CD4-positive, CD25-positive, alpha-beta regulatory T cell (primary cell): Measurements from ENCODE around the gene MAP4. TPM values are rescaled to one million over a fixed set of nuclear protein-coding genes. Genes with fewer than 3 reads are reported as not detected.

ENCODE experiments used
- ATAC-seq, 2 donors: fragments of 150-1000 bp; cut with Tn5 transposase; one replicate each; pipeline ENCODE4 v1.10.0; 2021; ENCODE audit warnings: low read depth in 2 of 2, moderate number of reproducible peaks in 2 of 2, moderate library complexity in 1 of 2
- DNase-seq, 3 donors: peaks; one replicate each; pipeline versions ENCODE4 v3.0.0 to v3.0.0-alpha.2; 2012 to 2022; ENCODE audit warnings: mixed read lengths in 1 of 3
- H3K27ac ChIP-seq: one replicate; pipeline ENCODE4 v1.7.0; 2013; ENCODE audit warnings: mild to moderate bottlenecking, low read length; ENCODE audit not compliant: insufficient read depth, poor library complexity, severe bottlenecking
- H3K27me3 ChIP-seq: one replicate; pipeline ENCODE4 v1.7.0; 2013; ENCODE audit warnings: low read length; ENCODE audit not compliant: control insufficient read depth, insufficient read depth
- H3K36me3 ChIP-seq: one replicate; pipeline ENCODE4 v1.7.0; 2013; ENCODE audit warnings: mild to moderate bottlenecking, low read length, moderate library complexity; ENCODE audit not compliant: control insufficient read depth, insufficient read depth
- H3K4me1 ChIP-seq: 2 replicates; pipeline ENCODE4 v1.7.0; 2013; ENCODE audit warnings: mild to moderate bottlenecking, low read length; ENCODE audit not compliant: insufficient read depth, control insufficient read depth, poor library complexity, severe bottlenecking
- H3K4me3 ChIP-seq: one replicate; pipeline ENCODE4 v1.7.0; 2013; ENCODE audit warnings: low read depth, mild to moderate bottlenecking, low read length, moderate library complexity
- H3K9me3 ChIP-seq, 2 experiments: 1 replicate in 1 of 2; 2 replicates in 1 of 2; pipeline ENCODE4 v1.7.0; 2013; ENCODE audit warnings: low read length in 2 of 2, mild to moderate bottlenecking in 1 of 2, moderate library complexity in 1 of 2; ENCODE audit not compliant: control insufficient read depth in 2 of 2
- H3K27ac Mint-ChIP-seq, 3 donors: one replicate each; pipeline ENCODE4 v1.8.0; 2020 to 2022; ENCODE audit warnings: mild to moderate bottlenecking in 3 of 3, mixed read lengths in 3 of 3, moderate library complexity in 2 of 3
- H3K27me3 Mint-ChIP-seq: one replicate; pipeline ENCODE4 v1.8.0; 2022; ENCODE audit warnings: mild to moderate bottlenecking, mixed read lengths
- H3K36me3 Mint-ChIP-seq: one replicate; pipeline ENCODE4 v1.8.0; 2020; ENCODE audit warnings: mixed read lengths
- H3K4me1 Mint-ChIP-seq, 4 donors: one replicate each; pipeline ENCODE4 v1.8.0; 2020 to 2022; ENCODE audit warnings: mixed read lengths in 4 of 4, mild to moderate bottlenecking in 1 of 4
- H3K4me3 Mint-ChIP-seq, 4 donors: one replicate each; pipeline ENCODE4 v1.8.0; 2020 to 2022; ENCODE audit warnings: mild to moderate bottlenecking in 4 of 4, mixed read lengths in 4 of 4, moderate library complexity in 3 of 4
- H3K9me3 Mint-ChIP-seq, 7 donors: one replicate each; pipeline ENCODE4 v1.8.0; 2020 to 2022; ENCODE audit warnings: mixed read lengths in 7 of 7, mild to moderate bottlenecking in 3 of 7, moderate library complexity in 2 of 7
- polyA plus RNA-seq, 4 donors: library from polyadenylated mRNA; unstranded; fragments of 300-500 nt; fragmentation: Illumina TruSeq; gene quantifications; one replicate each; pipeline ENCODE4 v1.2.3, GENCODE V29; 2021
- total RNA-seq: library from RNA; stranded (reverse); gene quantifications from one replicate; pipeline ENCODE4 v1.2.3, GENCODE V29; 2022

The MAP4 gene
- total and polyA plus RNA-seq, 5 donors from 2014 or later, result 17.0 to 123 (median 22.6) TPM

GRCh38 chr3:47901280-47901833 is 114.9 kb downstream of the MAP4 start:
- H3K27ac ChIP-seq, result no peak overlapping the region
- no peak overlapping the region for H3K4me3 Mint-ChIP-seq
- no peaks in the 10 kb centered on the region for H3K4me1 ChIP-seq
- no peaks in the 10 kb centered on the region for H3K27me3 ChIP-seq
- no peaks in the 10 kb centered on the region for H3K9me3 Mint-ChIP-seq
- no peak overlapping the region for H3K4me3 ChIP-seq
- H3K27ac Mint-ChIP-seq, result no peak overlapping the region
- ATAC-seq (no peak), DNase-seq (no peak)
- peaks cover 0 to 11% (median 7%) of the 10 kb centered on the region in 4 donors for H3K4me1 Mint-ChIP-seq
- peaks cover 24% of the 10 kb centered on the region for H3K36me3 Mint-ChIP-seq
- no peaks in the 10 kb centered on the region for H3K9me3 ChIP-seq
- H3K36me3 ChIP-seq, result no peaks in the 10 kb centered on the region
- H3K27me3 Mint-ChIP-seq, result no peaks in the 10 kb centered on the region

GRCh38 chr3:47899495-47900108 is 116.6 kb downstream of the MAP4 start:
- H3K27me3 Mint-ChIP-seq, result no peaks in the 10 kb centered on the region
- H3K36me3 Mint-ChIP-seq, result peaks cover 23% of the 10 kb centered on the region
- DNase-seq, result no peak
- H3K9me3 Mint-ChIP-seq, result no peaks in the 10 kb centered on the region
- peaks cover 0 to 14% (median 9%) of the 10 kb centered on the region in 4 donors for H3K4me1 Mint-ChIP-seq
- ATAC-seq, result no peak
- no peaks in the 10 kb centered on the region for H3K4me1 ChIP-seq
- H3K36me3 ChIP-seq, result peaks cover 4% of the 10 kb centered on the region
- peak overlapping the region in 1 of 3 donors; percentile 65 for H3K27ac Mint-ChIP-seq
- H3K9me3 ChIP-seq, result no peaks in the 10 kb centered on the region
- no peak overlapping the region for H3K4me3 ChIP-seq
- H3K27ac ChIP-seq, result no peak overlapping the region
- H3K4me3 Mint-ChIP-seq, result no peak overlapping the region
- no peaks in the 10 kb centered on the region for H3K27me3 ChIP-seq

DNA sequence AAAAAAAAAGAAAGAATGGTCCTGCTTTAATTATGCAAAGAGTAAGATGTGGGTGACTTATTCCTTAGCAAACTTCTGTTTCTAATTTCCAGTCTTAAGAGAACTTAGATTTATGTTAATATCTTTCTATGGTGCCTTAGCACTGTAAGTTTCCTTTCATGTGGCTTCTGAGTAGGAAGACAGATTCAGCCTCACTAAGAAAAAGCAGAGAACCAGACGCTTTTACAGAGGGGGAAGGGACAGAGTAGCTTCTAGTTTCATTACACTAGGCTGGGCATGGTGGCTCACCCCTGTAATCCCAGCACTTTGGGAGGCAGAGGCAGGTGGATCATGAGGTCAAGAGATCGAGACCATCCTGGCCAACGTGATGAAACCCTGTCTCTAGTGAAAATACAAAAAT is 118.3 kb downstream of the MAP4 start:
- Mint-ChIP-seq H3K27me3 (no peaks in the 10 kb centered on the region), H3K4me1 (peaks cover 0 to 14% (median 6%) of the 10 kb centered on the region in 4 donors), H3K27ac (peak overlapping the region in 1 of 3 donors; percentile 65), H3K9me3 (no peaks in the 10 kb centered on the region), H3K4me3 (peak overlapping the region in 1 of 4 donors; percentile 22), H3K36me3 (peaks cover 23% of the 10 kb centered on the region)
- no peak overlapping the region for H3K27ac ChIP-seq
- H3K9me3 ChIP-seq, result no peaks in the 10 kb centered on the region
- H3K4me1 ChIP-seq, result no peaks in the 10 kb centered on the region
- H3K27me3 ChIP-seq, result no peaks in the 10 kb centered on the region
- peak in 2 of 3 donors; percentile 21 to 45 for DNase-seq
- peaks cover 4% of the 10 kb centered on the region for H3K36me3 ChIP-seq
- H3K4me3 ChIP-seq, result no peak overlapping the region
- no peak for ATAC-seq

GRCh38 chr3:47896736-47897135 is 119.5 kb downstream of the MAP4 start:
- no peak overlapping the region for H3K27ac Mint-ChIP-seq
- H3K4me1 Mint-ChIP-seq, result peaks cover 0 to 14% (median 5%) of the 10 kb centered on the region in 4 donors
- no peak overlapping the region for H3K4me3 Mint-ChIP-seq
- no peaks in the 10 kb centered on the region for H3K9me3 Mint-ChIP-seq
- no peak for DNase-seq
- ATAC-seq, result no peak
- no peaks in the 10 kb centered on the region for H3K4me1 ChIP-seq
- no peaks in the 10 kb centered on the region for H3K27me3 ChIP-seq
- H3K27ac ChIP-seq, result no peak overlapping the region
- no peak overlapping the region for H3K4me3 ChIP-seq
- peaks cover 12% of the 10 kb centered on the region for H3K36me3 ChIP-seq
- H3K9me3 ChIP-seq, result no peaks in the 10 kb centered on the region
- H3K27me3 Mint-ChIP-seq, result no peaks in the 10 kb centered on the region
- peaks cover 31% of the 10 kb centered on the region for H3K36me3 Mint-ChIP-seq

GRCh38 chr3:47895241-47895640 is 121.0 kb downstream of the MAP4 start:
- peaks cover 20% of the 10 kb centered on the region for H3K36me3 ChIP-seq
- no peaks in the 10 kb centered on the region for H3K9me3 Mint-ChIP-seq
- peaks cover 38% of the 10 kb centered on the region for H3K36me3 Mint-ChIP-seq

DNA sequence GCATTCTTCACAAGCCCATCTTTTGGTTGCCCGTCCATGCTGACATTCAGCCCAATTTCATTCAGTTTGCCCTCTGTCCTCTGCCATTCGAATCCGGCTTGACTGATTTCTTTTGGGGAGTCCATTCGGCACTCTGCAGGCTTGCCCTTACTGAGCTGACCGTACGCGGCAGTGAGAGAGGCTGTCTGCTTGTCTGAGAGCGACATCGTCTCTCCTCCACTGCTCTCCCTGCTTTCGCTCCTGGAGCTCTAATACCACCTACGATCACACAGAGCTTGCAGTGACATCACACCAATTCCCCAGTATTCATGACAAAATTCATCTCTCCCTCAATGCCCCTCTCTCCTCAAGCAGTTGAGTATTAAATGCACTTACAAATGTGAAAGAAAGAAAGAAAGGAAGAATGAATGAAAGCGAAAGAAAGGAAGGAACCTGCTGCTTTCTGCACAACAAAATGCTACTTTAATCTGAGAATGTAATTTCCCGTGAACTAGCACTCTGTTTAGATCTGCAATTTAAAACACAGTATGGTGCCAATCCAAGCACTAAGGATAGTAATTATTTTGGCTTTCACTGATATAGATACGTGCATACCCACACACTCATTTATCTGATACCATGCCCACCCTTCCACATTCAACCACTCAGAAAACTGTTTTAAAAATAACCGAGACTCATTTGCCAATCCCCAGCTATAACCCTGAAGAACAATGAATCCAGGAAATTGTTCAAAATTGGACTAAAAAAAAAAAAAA is 123.8 kb downstream of the MAP4 start:
- ATAC-seq (no peak), DNase-seq (no peak)
- peaks cover 44% of the 10 kb centered on the region for H3K36me3 Mint-ChIP-seq
- H3K27me3 Mint-ChIP-seq, result no peaks in the 10 kb centered on the region
- no peak overlapping the region for H3K4me3 ChIP-seq
- peaks cover 0 to 4% (median 1%) of the 10 kb centered on the region in 4 donors for H3K4me1 Mint-ChIP-seq
- no peaks in the 10 kb centered on the region for H3K4me1 ChIP-seq
- no peaks in the 10 kb centered on the region for H3K9me3 Mint-ChIP-seq
- peaks cover 23% of the 10 kb centered on the region for H3K36me3 ChIP-seq
- no peak overlapping the region for H3K27ac Mint-ChIP-seq
- H3K9me3 ChIP-seq, result no peaks in the 10 kb centered on the region
- H3K27ac ChIP-seq, result no peak overlapping the region
- no peak overlapping the region for H3K4me3 Mint-ChIP-seq
- H3K27me3 ChIP-seq, result no peaks in the 10 kb centered on the region

More at GRCh38 chr3:47895241-47895640, 121.0 kb downstream of the MAP4 start:
- Histone ChIP-seq H3K27ac (no peak overlapping the region), H3K9me3 (no peaks in the 10 kb centered on the region), H3K4me3 (no peak overlapping the region), H3K27me3 (no peaks in the 10 kb centered on the region), H3K4me1 (no peaks in the 10 kb centered on the region)
- H3K4me3 Mint-ChIP-seq, result no peak overlapping the region
- H3K4me1 Mint-ChIP-seq, result peaks cover 0 to 14% (median 5%) of the 10 kb centered on the region in 4 donors
- no peaks in the 10 kb centered on the region for H3K27me3 Mint-ChIP-seq
- no peak for ATAC-seq
- no peak for DNase-seq
- no peak overlapping the region for H3K27ac Mint-ChIP-seq

DNA sequence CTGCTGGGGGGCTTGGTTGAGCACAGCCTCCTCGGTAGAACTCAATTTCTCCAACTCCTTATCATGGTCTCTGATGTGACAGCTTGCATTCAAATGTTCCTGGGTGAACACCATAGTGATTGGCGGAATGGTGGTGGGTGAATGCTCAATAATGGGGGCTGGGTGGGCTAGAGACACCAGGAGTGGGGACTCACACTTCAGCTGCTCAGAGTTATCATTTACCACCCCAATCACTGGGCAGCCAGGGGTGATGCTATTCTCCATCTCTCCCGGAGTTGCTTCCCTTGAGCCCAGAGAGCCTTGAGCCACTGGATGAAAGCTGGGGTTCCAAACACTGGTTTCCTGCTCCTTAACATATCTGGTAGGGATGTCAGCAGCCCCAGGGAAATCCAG is 124.6 kb downstream of the MAP4 start:
- Mint-ChIP-seq H3K36me3 (peaks cover 45% of the 10 kb centered on the region), H3K4me1 (peaks cover 0 to 6% (median 2%) of the 10 kb centered on the region in 4 donors), H3K4me3 (no peak overlapping the region), H3K27me3 (no peaks in the 10 kb centered on the region), H3K27ac (peak overlapping the region in 1 of 3 donors; percentile 26), H3K9me3 (no peaks in the 10 kb centered on the region)
- H3K4me3 ChIP-seq, result no peak overlapping the region
- no peaks in the 10 kb centered on the region for H3K4me1 ChIP-seq
- no peak overlapping the region for H3K27ac ChIP-seq
- no peak for ATAC-seq
- H3K9me3 ChIP-seq, result no peaks in the 10 kb centered on the region
- no peak for DNase-seq
- no peaks in the 10 kb centered on the region for H3K27me3 ChIP-seq
- H3K36me3 ChIP-seq, result peaks cover 23% of the 10 kb centered on the region
